Mucosa of descending colon (tissue), 3 donors: ENCODE data around the gene PLS1. TPM values are rescaled to one million over a fixed set of nuclear protein-coding genes. Genes with fewer than 3 reads are reported as not detected.

ENCODE experiments used
- ATAC-seq: fragments of 200-7000 bp; cut with Tn5 transposase; one replicate; pipeline ENCODE4 v1.9.1; 2020; ENCODE audit warnings: mild to moderate bottlenecking, moderate library complexity
- DNase-seq, 3 donors: peaks; one replicate each; pipeline ENCODE4 v3.0.0-alpha.2; 2020
- H3K36me3 ChIP-seq: fragments of 200-600 bp; one replicate; pipeline ENCODE4 v1.8.0; 2021; ENCODE audit warnings: low read depth, mild to moderate bottlenecking
- H3K4me1 ChIP-seq: fragments of 200-600 bp; one replicate; pipeline ENCODE4 v1.8.0; 2021; ENCODE audit warnings: low read depth, mild to moderate bottlenecking
- H3K4me3 ChIP-seq: fragments of 200-600 bp; one replicate; pipeline ENCODE4 v1.8.0; 2021; ENCODE audit warnings: mild to moderate bottlenecking
- H3K9me3 ChIP-seq: fragments of 200-600 bp; one replicate; pipeline ENCODE4 v1.8.0; 2021; ENCODE audit warnings: mild to moderate bottlenecking
- intact Hi-C, 2 donors: fragments of 100-400 bp; cut with DNase I in 1 of 2; cut with micrococcal nuclease in 1 of 2; formaldehyde crosslinking; loops; one replicate each; pipeline versions ENCODE4 v1.11.0 to v1.11.1; 2022; cut with DNase I, micrococcal nuclease
- total RNA-seq, 3 donors: library from RNA; stranded (reverse); fragmentation: NEBNext Ultra II Directional in 2 of 3; extraction: Animal tissue kit (Norgen Biotek cat#: 25700) in 2 of 3; gene quantifications; one replicate each; pipeline versions ENCODE4 v1.2.1 to v1.2.4, GENCODE V29; 2021 to 2023
- TF ChIP-seq, protein P1 (sequence below): fragments of 200-600 bp; IDR thresholded peaks from one replicate; pipeline ENCODE4 v1.8.0; 2022; ENCODE audit warnings: antibody characterized with exemption, mild to moderate bottlenecking
- donor health status: DM: no; HTN: no; CAD: no; lungs with moderate emphysema.
- donor health status: DM: no; HTN: no; CAD: no.
- donor health status: DM: no; HTN: yes; CAD: no.

Gene PLS1
- total RNA-seq, 3 donors from 2014 or later, result 235 to 448 (median 442) TPM

DNA sequence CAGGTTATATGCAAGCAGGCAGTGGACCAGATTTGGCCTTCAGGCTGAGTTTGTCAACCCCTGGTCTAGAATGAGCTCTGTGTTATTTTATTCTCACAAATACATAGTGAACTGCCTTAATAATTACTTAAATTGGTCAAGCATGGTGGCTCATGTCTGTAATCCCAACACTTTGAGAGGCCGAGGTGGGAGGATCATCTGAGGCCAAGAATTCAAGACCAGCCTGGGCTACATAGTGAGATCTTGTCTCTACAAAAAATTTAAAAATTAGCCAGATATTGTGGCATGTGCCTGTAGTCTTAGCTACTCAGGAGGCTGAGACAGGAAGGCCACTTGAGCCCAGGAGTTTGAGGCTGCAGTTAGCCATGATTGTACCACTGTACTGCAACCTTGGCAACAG is 15.0 kb downstream of the PLS1 start:
- H3K36me3 ChIP-seq, result no peaks in the 10 kb centered on the region
- TF ChIP-seq, protein P1, sequence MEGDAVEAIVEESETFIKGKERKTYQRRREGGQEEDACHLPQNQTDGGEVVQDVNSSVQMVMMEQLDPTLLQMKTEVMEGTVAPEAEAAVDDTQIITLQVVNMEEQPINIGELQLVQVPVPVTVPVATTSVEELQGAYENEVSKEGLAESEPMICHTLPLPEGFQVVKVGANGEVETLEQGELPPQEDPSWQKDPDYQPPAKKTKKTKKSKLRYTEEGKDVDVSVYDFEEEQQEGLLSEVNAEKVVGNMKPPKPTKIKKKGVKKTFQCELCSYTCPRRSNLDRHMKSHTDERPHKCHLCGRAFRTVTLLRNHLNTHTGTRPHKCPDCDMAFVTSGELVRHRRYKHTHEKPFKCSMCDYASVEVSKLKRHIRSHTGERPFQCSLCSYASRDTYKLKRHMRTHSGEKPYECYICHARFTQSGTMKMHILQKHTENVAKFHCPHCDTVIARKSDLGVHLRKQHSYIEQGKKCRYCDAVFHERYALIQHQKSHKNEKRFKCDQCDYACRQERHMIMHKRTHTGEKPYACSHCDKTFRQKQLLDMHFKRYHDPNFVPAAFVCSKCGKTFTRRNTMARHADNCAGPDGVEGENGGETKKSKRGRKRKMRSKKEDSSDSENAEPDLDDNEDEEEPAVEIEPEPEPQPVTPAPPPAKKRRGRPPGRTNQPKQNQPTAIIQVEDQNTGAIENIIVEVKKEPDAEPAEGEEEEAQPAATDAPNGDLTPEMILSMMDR, result no peak
- H3K9me3 ChIP-seq, result no peaks in the 10 kb centered on the region
- DNase-seq (no peak), ATAC-seq (no peak)
- H3K4me3 ChIP-seq, result no peak overlapping the region
- intact Hi-C loops, result no loop called here
- peaks cover 12% of the 10 kb centered on the region for H3K4me1 ChIP-seq

DNA sequence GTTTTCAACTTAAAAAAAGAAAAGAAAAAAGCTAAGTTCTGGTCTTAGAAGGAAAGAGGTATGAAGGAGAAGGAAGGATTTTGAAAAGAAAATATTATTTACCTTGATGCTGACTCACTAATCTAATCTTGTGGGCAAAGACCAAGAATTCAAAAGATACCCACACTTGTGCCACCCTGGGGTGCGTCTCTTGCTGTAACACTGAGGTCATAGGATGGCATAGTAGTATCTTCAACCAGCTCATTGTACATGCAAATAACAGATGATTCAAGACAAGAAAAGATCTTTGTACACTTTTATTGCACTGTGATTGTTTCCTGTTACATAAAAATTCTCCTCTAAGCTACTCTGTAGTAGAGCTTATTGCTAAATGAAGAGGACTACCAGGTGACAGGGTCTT is 17.3 kb downstream of the PLS1 start:
- ATAC-seq, result peak; percentile 92

DNA sequence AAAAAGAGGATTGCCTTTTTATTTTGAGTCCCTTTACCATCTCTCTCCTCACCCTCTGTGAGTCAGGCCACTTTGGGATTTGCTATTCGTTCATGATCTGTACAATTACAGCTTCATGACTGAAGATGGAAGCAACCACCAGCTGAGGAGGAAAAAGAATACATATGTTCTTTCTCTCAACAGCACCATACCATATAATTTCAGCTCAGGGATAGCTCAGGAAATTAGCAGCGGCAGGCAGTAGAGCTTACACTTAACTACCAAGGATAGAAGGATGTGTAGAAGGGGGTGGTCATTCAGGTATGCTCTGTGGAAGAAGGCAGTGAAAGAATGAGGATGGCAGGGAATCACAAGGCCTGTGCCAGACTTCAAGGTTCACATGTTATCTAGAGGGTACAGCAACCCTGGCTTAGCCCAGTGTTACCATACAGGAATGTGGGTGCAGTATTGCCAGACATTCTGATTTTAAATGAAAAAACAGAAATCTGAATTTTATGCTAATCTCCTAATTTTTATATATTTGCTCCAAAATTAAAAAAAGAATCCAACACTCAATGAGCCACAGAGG is 17.9 kb downstream of the PLS1 start:
- Histone ChIP-seq H3K4me1 (peaks cover 29% of the 10 kb centered on the region), H3K4me3 (no peak overlapping the region), H3K36me3 (no peaks in the 10 kb centered on the region), H3K9me3 (no peaks in the 10 kb centered on the region)
- ATAC-seq (peak; percentile 48), DNase-seq (no peak)
- TF ChIP-seq, protein P1, result no peak
- intact Hi-C loops, result no loop called here

More for the DNA sequence above, 17.3 kb downstream of the PLS1 start:
- Histone ChIP-seq H3K9me3 (no peaks in the 10 kb centered on the region), H3K4me3 (no peak overlapping the region), H3K4me1 (peaks cover 22% of the 10 kb centered on the region), H3K36me3 (no peaks in the 10 kb centered on the region)
- peak in 2 of 3 donors; percentile 58 to 70 for DNase-seq
- intact Hi-C loops, result no loop called here
- TF ChIP-seq, protein P1, result no peak

DNA sequence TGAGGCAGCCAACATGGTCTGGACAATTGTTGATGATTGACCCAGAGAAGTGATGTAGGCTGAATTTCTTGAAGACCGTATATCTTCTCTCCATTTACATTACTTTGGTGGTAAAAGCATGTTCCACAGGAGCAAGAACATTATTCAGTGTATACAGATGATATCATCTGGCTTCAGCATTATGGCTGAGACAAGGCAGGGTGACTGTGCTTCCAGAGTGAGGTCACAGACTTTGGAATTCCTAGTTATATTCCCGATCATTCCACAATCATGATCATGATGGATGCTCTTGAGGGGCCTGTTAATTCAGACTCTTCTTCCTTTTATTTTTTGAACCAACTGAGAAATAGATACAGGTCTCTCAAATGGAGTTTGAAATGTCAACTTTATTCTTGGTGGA is 19.0 kb downstream of the PLS1 start:
- no peak for DNase-seq
- H3K9me3 ChIP-seq, result no peaks in the 10 kb centered on the region
- TF ChIP-seq, protein P1, result no peak
- no peak overlapping the region for H3K4me3 ChIP-seq
- peaks cover 35% of the 10 kb centered on the region for H3K4me1 ChIP-seq
- intact Hi-C loops, result no loop called here
- no peaks in the 10 kb centered on the region for H3K36me3 ChIP-seq
- ATAC-seq, result no peak

DNA sequence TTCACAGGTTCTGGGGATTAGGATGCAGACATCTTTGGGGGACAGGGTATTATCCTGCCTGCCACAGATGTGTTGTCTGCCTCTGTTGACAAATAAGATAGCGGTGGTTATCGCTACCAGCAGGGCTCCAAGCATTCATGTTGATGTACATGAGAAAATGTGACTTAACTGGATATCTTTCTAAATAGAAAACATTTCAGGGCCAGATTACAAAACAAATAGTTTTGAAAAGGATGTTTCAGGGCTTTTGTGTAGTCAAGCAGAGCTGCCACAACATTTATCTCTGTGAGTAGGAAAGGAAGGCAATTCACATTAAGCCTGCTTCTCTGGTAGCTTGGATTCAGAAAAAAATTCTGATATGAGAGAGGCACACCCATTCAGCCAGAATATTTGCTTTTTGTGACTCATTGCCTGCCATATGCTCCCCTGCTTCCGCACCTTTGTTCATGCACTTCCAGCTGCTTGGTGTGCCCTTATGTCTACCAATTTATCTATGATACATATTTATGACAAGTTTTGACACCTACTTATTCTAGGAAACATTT is 22.8 kb downstream of the PLS1 start:
- DNase-seq, result peak in 1 of 3 donors; percentile 69
- Histone ChIP-seq H3K9me3 (no peaks in the 10 kb centered on the region), H3K4me1 (peaks cover 49% of the 10 kb centered on the region), H3K4me3 (no peak overlapping the region), H3K36me3 (no peaks in the 10 kb centered on the region)
- ATAC-seq, result peak; percentile 83
- intact Hi-C loops, result no loop called here
- TF ChIP-seq, protein P1, result no peak
